Activated CD8-positive, alpha-beta T cell treated with anti-CD3 and anti-CD28 coated beads for 36 hours (primary cell): Measurements from ENCODE around the gene NRXN3. TPM values are rescaled to one million over a fixed set of nuclear protein-coding genes. Genes with fewer than 3 reads are reported as not detected.

Experiments used
- ATAC-seq: fragments of 200-7000 bp; cut with Tn5 transposase; one replicate; pipeline ENCODE4 v1.10.0; 2021; ENCODE audit warnings: mild to moderate bottlenecking, moderate library complexity
- CTCF ChIA-PET: fragments of 350-600 bp; sonication (Branson Sonifier 250); formaldehyde crosslinking; loops from one replicate; lab custom pipeline; 2021; ENCODE audit warnings: antibody characterized with exemption; lab: Charles Lee
- POLR2A ChIA-PET: fragments of 350-600 bp; sonication (Branson Sonifier 250); formaldehyde crosslinking; loops from one replicate; lab custom pipeline; 2021; ENCODE audit warnings: antibody characterized with exemption; lab: Charles Lee
- DNase-seq: peaks from one replicate; pipeline ENCODE4 v3.0.0-alpha.2; 2020
- H3K27ac Mint-ChIP-seq: one replicate; pipeline ENCODE4 v1.8.0; 2021; ENCODE audit warnings: mild to moderate bottlenecking, mixed read lengths
- H3K27me3 Mint-ChIP-seq: one replicate; pipeline ENCODE4 v1.8.0; 2021; ENCODE audit warnings: mixed read lengths
- H3K36me3 Mint-ChIP-seq: one replicate; pipeline ENCODE4 v1.8.0; 2021; ENCODE audit warnings: low read depth, mixed read lengths
- H3K4me1 Mint-ChIP-seq: one replicate; pipeline ENCODE4 v1.8.0; 2021; ENCODE audit warnings: low read depth, mixed read lengths
- H3K4me3 Mint-ChIP-seq: one replicate; pipeline ENCODE4 v1.8.0; 2021; ENCODE audit warnings: mild to moderate bottlenecking, moderate library complexity, mixed read lengths
- H3K9me3 Mint-ChIP-seq: one replicate; pipeline ENCODE4 v1.8.0; 2021; ENCODE audit warnings: mixed read lengths
- CTCF ChIP-seq: fragments of 200-600 bp; IDR thresholded peaks from one replicate; pipeline ENCODE4 v1.8.0; 2022; ENCODE audit warnings: antibody characterized with exemption, mild to moderate bottlenecking
- intact Hi-C: fragments of 100-400 bp; cut with micrococcal nuclease; formaldehyde crosslinking; loops from one replicate; pipeline ENCODE4 v1.10.0; 2022
- total RNA-seq, 2 experiments: library from RNA; stranded (reverse); gene quantifications; one replicate each; pipeline ENCODE4 v1.2.3, GENCODE V29; 2021

Gene NRXN3
- total RNA-seq, 2 experiments from 2014 or later = not detected

GRCh38 chr14:79246173-79246572 lies 1076.0 kb downstream of the NRXN3 start:
- intact Hi-C loops = no loop called here
- CTCF ChIA-PET = no interaction called here
- Mint-ChIP-seq H3K27ac (no peak overlapping the region), H3K36me3 (no peaks in the 10 kb centered on the region), H3K9me3 (no peaks in the 10 kb centered on the region), H3K27me3 (peaks cover 2% of the 10 kb centered on the region), H3K4me3 (no peak overlapping the region), H3K4me1 (no peaks in the 10 kb centered on the region)
- POLR2A ChIA-PET = no interaction called here
- no peak for TF ChIP-seq CTCF
- ATAC-seq (no peak), DNase-seq (no peak)

GRCh38 chr14:79248126-79248525 lies 1078.0 kb downstream of the NRXN3 start:
- Mint-ChIP-seq H3K4me3 (no peak overlapping the region), H3K27me3 (peaks cover 2% of the 10 kb centered on the region), H3K27ac (no peak overlapping the region), H3K4me1 (no peaks in the 10 kb centered on the region), H3K9me3 (no peaks in the 10 kb centered on the region), H3K36me3 (no peaks in the 10 kb centered on the region)
- no peak for TF ChIP-seq CTCF
- ATAC-seq (no peak), DNase-seq (no peak)
- ChIA-PET CTCF (no interaction called here), POLR2A (no interaction called here)
- intact Hi-C loops = no loop called here

DNA sequence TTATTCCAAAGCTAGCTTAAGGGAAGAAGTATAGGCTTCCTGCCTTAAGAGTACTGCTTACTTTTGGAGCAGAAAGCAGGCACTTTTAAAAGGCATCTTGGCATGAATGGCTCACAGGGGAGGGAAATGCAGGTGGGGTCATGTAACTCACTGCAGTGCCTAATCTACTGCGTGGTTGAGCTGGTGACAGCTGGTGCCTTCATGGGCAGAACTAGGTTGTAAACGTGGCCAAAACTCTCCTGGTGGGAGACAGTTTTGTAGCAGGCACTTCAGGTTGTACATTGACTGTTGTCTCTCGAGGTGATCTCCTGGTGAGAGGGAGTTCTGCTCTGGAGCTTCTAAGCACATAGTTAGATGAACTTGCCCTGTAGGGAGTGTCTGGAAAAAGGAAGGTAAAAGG lies 1078.6 kb downstream of the NRXN3 start:
- H3K36me3 Mint-ChIP-seq = no peaks in the 10 kb centered on the region

DNA sequence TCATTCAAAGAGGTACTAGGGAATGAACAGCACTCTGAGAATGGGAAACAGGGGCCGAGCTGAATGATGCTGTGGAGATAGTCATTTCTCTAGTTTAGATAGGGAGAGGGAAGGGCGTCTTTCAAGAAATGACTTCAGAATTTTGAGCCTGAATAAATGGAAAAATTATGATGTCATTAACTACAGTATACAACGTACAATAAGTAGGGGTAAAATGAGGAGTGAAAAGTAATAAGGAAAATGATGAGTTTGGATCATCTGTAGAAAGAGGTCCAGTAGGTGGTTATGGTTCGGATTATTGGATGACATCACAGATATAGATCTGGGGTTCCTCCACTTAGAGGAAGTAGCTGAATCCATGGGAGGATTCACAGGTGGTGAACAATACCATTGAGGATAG lies 1081.1 kb downstream of the NRXN3 start:
- Mint-ChIP-seq H3K36me3 (no peaks in the 10 kb centered on the region), H3K4me3 (no peak overlapping the region), H3K9me3 (no peaks in the 10 kb centered on the region), H3K4me1 (no peaks in the 10 kb centered on the region), H3K27me3 (peaks cover 2% of the 10 kb centered on the region), H3K27ac (no peak overlapping the region)
- ChIA-PET CTCF (no interaction called here), POLR2A (no interaction called here)
- no peak for TF ChIP-seq CTCF
- intact Hi-C loops = no loop called here
- ATAC-seq (no peak), DNase-seq (no peak)

More for the DNA sequence above, 1078.6 kb downstream of the NRXN3 start:
- ATAC-seq = no peak
- ChIA-PET POLR2A (no interaction called here), CTCF (no interaction called here)
- no peaks in the 10 kb centered on the region for H3K9me3 Mint-ChIP-seq
- H3K4me3 Mint-ChIP-seq = no peak overlapping the region
- intact Hi-C loops = no loop called here
- no peak overlapping the region for H3K27ac Mint-ChIP-seq
- peaks cover 2% of the 10 kb centered on the region for H3K27me3 Mint-ChIP-seq
- DNase-seq = no peak
- no peaks in the 10 kb centered on the region for H3K4me1 Mint-ChIP-seq
- no peak for TF ChIP-seq CTCF

DNA sequence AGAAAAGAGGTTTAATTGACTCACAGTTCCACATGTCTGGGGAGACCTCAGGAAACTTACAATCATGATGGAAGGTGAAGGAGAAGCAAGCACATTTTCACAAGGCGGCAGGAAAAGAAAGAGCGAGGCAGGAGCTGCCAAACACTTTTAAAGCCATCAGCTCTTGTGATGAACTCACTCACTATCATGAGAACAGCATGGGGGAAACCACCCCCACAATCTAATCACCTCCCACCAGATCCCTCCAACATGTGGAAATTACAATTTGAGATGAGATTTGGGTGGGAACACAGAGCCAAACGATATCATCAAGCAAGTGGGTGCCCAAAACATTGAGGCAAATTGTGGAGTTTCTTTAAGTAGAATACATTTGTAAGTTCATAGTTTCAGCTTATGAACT lies 1083.4 kb downstream of the NRXN3 start:
- intact Hi-C loops = no loop called here

More for the DNA sequence above, 1083.4 kb downstream of the NRXN3 start:
- no peak overlapping the region for H3K27ac Mint-ChIP-seq
- CTCF ChIA-PET = no interaction called here
- ATAC-seq = no peak
- H3K4me1 Mint-ChIP-seq = no peaks in the 10 kb centered on the region
- H3K27me3 Mint-ChIP-seq = no peaks in the 10 kb centered on the region
- H3K36me3 Mint-ChIP-seq = no peaks in the 10 kb centered on the region
- H3K9me3 Mint-ChIP-seq = no peaks in the 10 kb centered on the region
- DNase-seq = no peak
- TF ChIP-seq CTCF = no peak
- POLR2A ChIA-PET = no interaction called here
- H3K4me3 Mint-ChIP-seq = no peak overlapping the region
